Activated naive CD8-positive, alpha-beta T cell treated with anti-CD3 and anti-CD28 coated beads, Interleukin-2, amount 50 U/mL, for 24 hours (primary cell): ENCODE data around the gene FAM53A.

Experiments used
- ATAC-seq: fragments of 150-1000 bp; cut with Tn5 transposase; one replicate; pipeline ENCODE4 v1.10.0; 2021
- DNase-seq: peaks from one replicate; pipeline ENCODE4 v3.0.0; 2021
- H3K27ac Mint-ChIP-seq: one replicate; pipeline ENCODE4 v1.8.0; 2021; ENCODE audit warnings: mild to moderate bottlenecking, mixed read lengths
- H3K27me3 Mint-ChIP-seq: one replicate; pipeline ENCODE4 v1.8.0; 2021; ENCODE audit warnings: mixed read lengths
- H3K36me3 Mint-ChIP-seq: one replicate; pipeline ENCODE4 v1.8.0; 2021; ENCODE audit warnings: low read depth, mixed read lengths
- H3K4me1 Mint-ChIP-seq: one replicate; pipeline ENCODE4 v1.8.0; 2021; ENCODE audit warnings: mixed read lengths
- H3K4me3 Mint-ChIP-seq: one replicate; pipeline ENCODE4 v1.8.0; 2021; ENCODE audit warnings: mild to moderate bottlenecking, moderate library complexity, mixed read lengths
- H3K9me3 Mint-ChIP-seq: one replicate; pipeline ENCODE4 v1.8.0; 2021; ENCODE audit warnings: mixed read lengths

Gene FAM53A

GRCh38 chr4:1600811-1601532, 83.1 kb downstream of the FAM53A start:
- Mint-ChIP-seq H3K4me1 (peaks cover 11% of the 10 kb centered on the region), H3K4me3 (no peak overlapping the region), H3K36me3 (no peaks in the 10 kb centered on the region), H3K27me3 (no peaks in the 10 kb centered on the region), H3K9me3 (no peaks in the 10 kb centered on the region), H3K27ac (no peak overlapping the region)
- ATAC-seq (no peak), DNase-seq (no peak)

DNA sequence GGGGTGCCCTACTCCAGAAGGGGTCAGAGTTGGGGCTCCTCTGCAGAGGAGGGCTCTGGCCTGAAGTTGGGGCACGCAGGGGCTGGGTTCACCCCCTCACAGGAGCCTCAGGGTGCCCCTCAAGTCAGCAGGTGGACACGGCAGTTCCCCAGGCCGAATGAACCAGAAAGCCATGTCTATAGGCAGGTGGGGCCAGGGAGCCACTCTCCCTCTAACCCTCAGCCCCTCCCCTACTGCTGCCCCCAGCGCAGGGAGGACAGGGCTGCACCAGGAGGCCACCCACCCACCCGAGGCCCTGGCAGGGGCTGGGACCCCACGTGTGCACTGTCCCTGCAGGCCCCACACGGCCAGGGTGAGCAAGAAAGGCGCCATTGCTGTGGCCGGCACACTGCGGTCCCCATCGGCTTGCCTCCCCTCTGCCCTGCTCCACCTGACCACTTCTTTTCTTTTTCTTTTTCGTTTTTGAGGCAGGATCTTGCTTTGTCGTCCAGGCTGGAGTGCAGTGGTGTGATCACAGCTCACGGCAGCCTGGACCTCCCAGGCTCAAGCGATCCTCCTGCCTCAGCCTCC, 83.8 kb downstream of the FAM53A start:
- Mint-ChIP-seq H3K4me1 (peaks cover 7% of the 10 kb centered on the region), H3K4me3 (no peak overlapping the region), H3K36me3 (no peaks in the 10 kb centered on the region), H3K27me3 (no peaks in the 10 kb centered on the region), H3K9me3 (no peaks in the 10 kb centered on the region), H3K27ac (no peak overlapping the region)
- ATAC-seq (no peak), DNase-seq (no peak)

DNA sequence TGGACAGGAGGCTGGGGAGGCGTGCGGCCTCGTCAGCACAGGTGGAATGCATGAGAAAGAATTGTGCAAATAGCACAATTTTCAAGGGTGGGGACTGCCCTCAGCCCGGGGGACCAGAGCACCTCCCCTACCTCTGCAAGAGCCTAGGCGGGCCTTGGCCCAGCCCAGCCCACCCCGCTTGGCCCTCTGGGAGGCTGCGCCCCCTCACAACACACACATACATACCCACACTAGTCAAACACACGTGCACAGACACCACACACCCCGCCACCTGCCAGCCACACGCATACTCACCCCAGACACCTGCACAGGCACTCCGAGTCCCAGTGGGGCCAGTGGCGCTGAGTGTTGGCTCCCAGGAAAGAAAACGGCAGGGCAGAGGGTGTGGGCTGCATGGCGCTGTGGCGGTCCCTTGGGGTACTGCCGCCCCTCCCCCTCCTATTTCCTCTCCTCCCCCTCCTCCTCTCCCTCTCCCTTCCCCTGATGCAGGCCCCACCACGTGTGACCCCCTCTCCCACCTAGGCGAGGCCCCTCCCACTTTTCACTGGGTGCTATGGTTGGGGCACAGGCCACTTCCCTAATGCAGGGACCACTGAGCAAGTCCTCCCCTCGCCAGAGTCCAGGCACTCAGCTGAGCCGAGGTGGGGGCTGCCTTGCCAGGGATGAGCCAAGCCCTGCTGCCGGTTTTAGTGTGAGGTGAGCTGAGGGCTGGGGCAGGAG, 84.5 kb downstream of the FAM53A start:
- Mint-ChIP-seq H3K4me1 (peaks cover 2% of the 10 kb centered on the region), H3K9me3 (no peaks in the 10 kb centered on the region), H3K36me3 (no peaks in the 10 kb centered on the region), H3K4me3 (no peak overlapping the region), H3K27ac (no peak overlapping the region), H3K27me3 (no peaks in the 10 kb centered on the region)
- ATAC-seq (no peak), DNase-seq (no peak)

- Mint-ChIP-seq H3K4me1 (peaks cover 2% of the 10 kb centered on the region), H3K27ac (no peak overlapping the region), H3K36me3 (no peaks in the 10 kb centered on the region), H3K4me3 (no peak overlapping the region), H3K9me3 (no peaks in the 10 kb centered on the region), H3K27me3 (no peaks in the 10 kb centered on the region)
- DNase-seq (no peak), ATAC-seq (no peak)
Observed at GRCh38 chr4:1599026-1599481, 85.1 kb downstream of the FAM53A start.

DNA sequence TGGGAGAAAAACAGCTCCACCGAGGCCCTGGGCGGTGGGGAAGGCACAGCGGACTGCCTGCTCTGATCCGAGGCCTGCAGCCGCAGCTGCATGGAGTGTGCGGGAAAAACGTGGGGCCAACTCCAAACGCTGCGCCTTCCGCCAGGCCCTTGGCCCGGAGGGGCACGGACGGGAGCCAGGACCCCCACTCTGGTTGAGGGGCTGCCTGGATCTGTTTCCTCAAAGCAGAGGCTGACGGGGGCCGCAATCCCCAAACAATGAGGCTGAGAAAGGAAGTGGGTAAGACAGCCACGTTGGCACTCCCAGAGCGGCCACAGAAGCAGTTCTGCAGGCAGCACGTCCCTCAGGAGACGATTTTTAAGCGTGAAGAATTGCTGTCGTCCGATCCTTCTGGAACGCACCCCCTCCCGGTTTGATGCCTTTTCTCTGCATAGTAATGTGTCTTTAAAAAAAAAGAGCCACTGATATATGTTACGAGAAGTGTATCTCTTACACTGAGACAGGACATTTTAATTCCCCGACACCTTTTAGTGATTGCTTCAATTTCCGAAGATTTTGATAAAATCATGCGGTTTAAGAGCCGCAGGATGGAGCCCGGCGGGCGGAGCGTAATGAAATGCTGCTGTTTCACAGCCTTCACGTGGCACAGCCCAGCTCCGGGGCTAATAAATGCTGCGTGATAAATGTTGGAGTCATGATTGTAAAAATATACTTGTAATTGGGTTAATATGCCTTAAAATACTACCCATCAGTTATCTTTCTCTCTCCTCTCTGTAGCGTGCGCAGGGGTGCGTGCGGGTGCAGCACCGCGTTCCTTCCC, 85.7 kb downstream of the FAM53A start:
- ATAC-seq (no peak), DNase-seq (no peak)
- Mint-ChIP-seq H3K36me3 (no peaks in the 10 kb centered on the region), H3K9me3 (no peaks in the 10 kb centered on the region), H3K27ac (no peak overlapping the region), H3K4me1 (peaks cover 2% of the 10 kb centered on the region), H3K27me3 (no peaks in the 10 kb centered on the region), H3K4me3 (no peak overlapping the region)

GRCh38 chr4:1597021-1597931, 86.8 kb downstream of the FAM53A start:
- ATAC-seq = no peak
- Mint-ChIP-seq H3K9me3 (no peaks in the 10 kb centered on the region), H3K4me1 (peaks cover 2% of the 10 kb centered on the region)

DNA sequence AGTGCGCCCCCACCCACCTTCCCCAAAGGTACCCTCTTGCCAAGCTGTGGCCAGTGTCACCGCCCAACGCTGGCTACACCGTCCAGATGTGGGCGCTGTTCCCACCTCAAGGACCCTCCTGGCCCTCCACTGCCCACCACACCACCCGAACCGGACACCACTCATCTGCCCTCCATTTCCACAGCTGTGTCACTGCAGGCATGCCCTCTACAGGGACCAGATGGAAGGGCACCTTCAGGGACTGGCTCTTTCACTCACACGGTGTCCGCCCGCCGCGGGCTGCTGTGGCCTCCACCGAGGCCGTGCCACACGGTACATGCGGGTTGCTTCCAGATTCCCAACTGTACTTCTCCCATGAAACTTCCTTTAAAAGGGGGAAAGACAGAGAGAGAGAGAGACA, 87.7 kb downstream of the FAM53A start:
- H3K9me3 Mint-ChIP-seq = no peaks in the 10 kb centered on the region
- ATAC-seq (no peak), DNase-seq (no peak)
- H3K4me3 Mint-ChIP-seq = no peak overlapping the region
- no peaks in the 10 kb centered on the region for H3K27me3 Mint-ChIP-seq
- H3K27ac Mint-ChIP-seq = no peak overlapping the region
- peaks cover 2% of the 10 kb centered on the region for H3K4me1 Mint-ChIP-seq
- no peaks in the 10 kb centered on the region for H3K36me3 Mint-ChIP-seq

More at GRCh38 chr4:1597021-1597931, 86.8 kb downstream of the FAM53A start:
- Mint-ChIP-seq H3K27me3 (no peaks in the 10 kb centered on the region), H3K4me3 (no peak overlapping the region), H3K27ac (no peak overlapping the region), H3K36me3 (no peaks in the 10 kb centered on the region)
- DNase-seq = no peak

DNA sequence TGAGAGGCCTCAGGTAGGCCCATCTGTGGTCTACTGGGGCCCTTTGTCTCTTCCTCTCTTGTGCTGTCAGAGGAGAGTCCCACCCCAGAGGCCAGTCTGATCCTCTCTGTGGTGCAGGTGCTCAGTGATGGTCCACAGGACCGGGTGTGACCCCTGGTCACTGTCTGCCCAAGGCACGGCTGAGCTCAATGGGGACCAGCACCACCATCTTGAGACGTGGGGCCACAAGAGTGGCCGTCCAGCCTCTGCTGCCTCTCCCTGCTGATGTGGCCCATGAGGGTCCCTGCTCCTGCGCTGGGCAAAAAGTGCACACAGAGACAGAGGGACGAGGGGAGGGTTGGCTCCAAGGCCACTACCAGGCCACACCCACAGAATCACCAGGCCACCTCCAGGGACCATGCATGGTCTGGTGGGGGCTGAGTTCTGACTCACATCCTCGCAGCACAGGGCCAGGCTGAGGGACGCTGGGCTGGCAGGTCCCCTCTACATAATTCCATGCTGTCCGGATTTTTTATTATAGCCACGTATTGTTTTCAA, 88.3 kb downstream of the FAM53A start:
- peaks cover 2% of the 10 kb centered on the region for H3K36me3 Mint-ChIP-seq
- peaks cover 2% of the 10 kb centered on the region for H3K4me1 Mint-ChIP-seq
- H3K4me3 Mint-ChIP-seq = no peak overlapping the region
- DNase-seq = no peak
- no peak overlapping the region for H3K27ac Mint-ChIP-seq
- ATAC-seq = no peak
- H3K27me3 Mint-ChIP-seq = no peaks in the 10 kb centered on the region
- H3K9me3 Mint-ChIP-seq = peaks cover 4% of the 10 kb centered on the region

DNA sequence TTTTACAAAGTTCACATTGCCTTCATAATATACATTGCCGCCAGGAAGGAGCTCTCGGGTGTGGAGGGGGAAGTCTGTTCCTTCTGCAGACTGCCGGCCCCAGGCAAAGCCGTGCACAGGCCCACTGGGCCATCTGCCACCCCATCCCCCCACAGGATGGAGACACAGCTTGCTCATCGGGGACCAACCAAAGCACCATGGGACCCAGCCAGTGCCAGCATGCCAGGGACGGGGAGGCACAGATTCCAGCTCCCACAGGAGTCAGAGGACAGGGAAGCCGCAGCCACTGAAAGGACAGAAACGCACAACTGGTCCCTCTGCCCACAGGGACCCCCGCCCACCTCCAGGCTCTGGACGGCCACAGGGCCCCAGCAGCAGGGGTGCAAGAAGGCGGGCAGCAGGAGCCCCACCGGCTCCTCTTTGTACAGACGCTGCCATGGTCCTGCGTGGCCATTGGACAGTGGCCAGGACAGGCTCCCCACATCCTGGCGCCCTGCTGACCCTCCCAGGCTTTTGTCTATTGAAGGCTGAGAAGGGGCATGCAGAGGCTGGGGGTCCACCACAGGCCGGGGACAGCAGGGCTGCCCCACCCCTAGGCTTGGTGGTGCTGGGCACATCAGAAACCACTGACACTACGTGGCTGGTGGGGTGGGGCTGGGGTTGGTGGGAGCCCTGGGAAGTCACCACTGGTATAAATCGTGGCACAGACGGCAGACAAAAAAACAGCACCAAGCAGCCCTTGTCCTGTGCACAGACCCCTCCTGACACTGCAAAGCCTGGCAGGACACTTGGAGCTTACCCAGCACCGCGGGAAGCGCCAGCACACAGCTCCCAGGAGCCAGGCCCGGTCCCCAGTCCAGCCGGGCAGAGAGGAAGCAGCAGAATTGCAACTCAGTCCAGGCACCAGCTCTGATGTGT, 89.0 kb downstream of the FAM53A start:
- H3K36me3 Mint-ChIP-seq = peaks cover 5% of the 10 kb centered on the region
- H3K4me1 Mint-ChIP-seq = peaks cover 2% of the 10 kb centered on the region
- ATAC-seq = no peak
- no peak overlapping the region for H3K27ac Mint-ChIP-seq
- peaks cover 4% of the 10 kb centered on the region for H3K9me3 Mint-ChIP-seq
- no peak overlapping the region for H3K4me3 Mint-ChIP-seq
- H3K27me3 Mint-ChIP-seq = no peaks in the 10 kb centered on the region
- DNase-seq = no peak

- no peak overlapping the region for H3K27ac Mint-ChIP-seq
- peaks cover 5% of the 10 kb centered on the region for H3K36me3 Mint-ChIP-seq
- H3K9me3 Mint-ChIP-seq = peaks cover 13% of the 10 kb centered on the region
- peaks cover 2% of the 10 kb centered on the region for H3K4me1 Mint-ChIP-seq
- no peak for ATAC-seq
- no peak overlapping the region for H3K4me3 Mint-ChIP-seq
- peaks cover 2% of the 10 kb centered on the region for H3K27me3 Mint-ChIP-seq
- no peak for DNase-seq
Observed at GRCh38 chr4:1593881-1594345, 90.2 kb downstream of the FAM53A start.

DNA sequence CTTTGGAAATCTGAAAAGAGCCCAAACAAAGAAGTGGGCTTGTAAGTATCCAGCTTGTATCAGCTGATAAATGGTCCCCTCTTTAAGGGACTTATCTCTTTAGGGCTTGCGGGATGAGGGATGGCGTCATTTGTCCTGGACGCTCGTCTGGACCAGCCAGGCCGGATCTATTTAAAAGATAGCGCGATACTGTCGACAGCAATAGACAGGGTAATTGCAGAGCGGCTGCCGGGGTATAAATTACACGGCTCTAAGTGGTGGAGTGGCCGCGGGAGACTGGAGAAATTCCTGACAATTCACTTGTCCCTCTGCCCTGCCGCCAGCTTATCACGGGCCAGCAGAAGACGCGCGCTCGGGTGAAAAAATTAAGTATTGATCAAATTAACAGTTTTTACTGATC, 90.7 kb downstream of the FAM53A start:
- peaks cover under 1% of the 10 kb centered on the region for H3K4me1 Mint-ChIP-seq
- DNase-seq (no peak), ATAC-seq (no peak)
- no peak overlapping the region for H3K27ac Mint-ChIP-seq
- peaks cover 17% of the 10 kb centered on the region for H3K9me3 Mint-ChIP-seq
- peaks cover 5% of the 10 kb centered on the region for H3K36me3 Mint-ChIP-seq
- peaks cover 4% of the 10 kb centered on the region for H3K27me3 Mint-ChIP-seq
- H3K4me3 Mint-ChIP-seq = no peak overlapping the region

- Mint-ChIP-seq H3K27ac (no peak overlapping the region), H3K4me3 (no peak overlapping the region), H3K4me1 (no peaks in the 10 kb centered on the region), H3K9me3 (peaks cover 21% of the 10 kb centered on the region), H3K27me3 (peaks cover 4% of the 10 kb centered on the region), H3K36me3 (peaks cover 5% of the 10 kb centered on the region)
- DNase-seq (no peak), ATAC-seq (no peak)
Observed at GRCh38 chr4:1592709-1593417, 91.2 kb downstream of the FAM53A start.
